Glutamatergic neuron (in vitro differentiated cells): ENCODE results near the gene ZBTB26. TPM values are rescaled to one million over a fixed set of nuclear protein-coding genes. Genes with fewer than 3 reads are reported as not detected.

Source experiments
- DNase-seq: peaks from one replicate; pipeline ENCODE4 v3.0.0; 2022
- H3K27ac Mint-ChIP-seq: one replicate; pipeline ENCODE4 v1.8.0; 2020; ENCODE audit warnings: mild to moderate bottlenecking, mixed read lengths, inconsistent platforms; ENCODE audit not compliant: unreplicated experiment
- H3K27me3 Mint-ChIP-seq: one replicate; pipeline ENCODE4 v1.8.0; 2020; ENCODE audit warnings: mild to moderate bottlenecking, moderate library complexity, mixed read lengths, inconsistent platforms; ENCODE audit not compliant: unreplicated experiment
- H3K36me3 Mint-ChIP-seq: one replicate; pipeline ENCODE4 v1.8.0; 2020; ENCODE audit warnings: mild to moderate bottlenecking, mixed read lengths, inconsistent platforms; ENCODE audit not compliant: unreplicated experiment
- H3K4me1 Mint-ChIP-seq: one replicate; pipeline ENCODE4 v1.8.0; 2020; ENCODE audit warnings: mild to moderate bottlenecking, low read depth, mixed read lengths, inconsistent platforms; ENCODE audit not compliant: unreplicated experiment
- H3K4me3 Mint-ChIP-seq: one replicate; pipeline ENCODE4 v1.8.0; 2020; ENCODE audit warnings: mild to moderate bottlenecking, mixed read lengths, inconsistent platforms; ENCODE audit not compliant: unreplicated experiment
- H3K9me3 Mint-ChIP-seq: one replicate; pipeline ENCODE4 v1.8.0; 2020; ENCODE audit warnings: mild to moderate bottlenecking, moderate library complexity, mixed read lengths, inconsistent platforms; ENCODE audit not compliant: unreplicated experiment
- long read RNA-seq: library from polyadenylated mRNA; unstranded; transcript quantifications from one replicate; pipeline ENCODE4 v2.0.0, GENCODE V29; 2020; ENCODE audit not compliant: unreplicated experiment
- total RNA-seq: library from RNA; stranded (reverse); fragmentation: NEBNext Ultra II Directional; extraction: Animal tissue kit (Norgen Biotek cat#: 25700); gene quantifications from one replicate; pipeline ENCODE4 v1.2.1, GENCODE V29; 2021; ENCODE audit not compliant: unreplicated experiment
- TF ChIP-seq, protein P1 (sequence below): fragments of 200-600 bp; sonication (generic); IDR thresholded peaks from one replicate; pipeline ENCODE4 v1.5.0; 2021; ENCODE audit not compliant: partially characterized antibody, unreplicated experiment

ZBTB26 gene, protein sequence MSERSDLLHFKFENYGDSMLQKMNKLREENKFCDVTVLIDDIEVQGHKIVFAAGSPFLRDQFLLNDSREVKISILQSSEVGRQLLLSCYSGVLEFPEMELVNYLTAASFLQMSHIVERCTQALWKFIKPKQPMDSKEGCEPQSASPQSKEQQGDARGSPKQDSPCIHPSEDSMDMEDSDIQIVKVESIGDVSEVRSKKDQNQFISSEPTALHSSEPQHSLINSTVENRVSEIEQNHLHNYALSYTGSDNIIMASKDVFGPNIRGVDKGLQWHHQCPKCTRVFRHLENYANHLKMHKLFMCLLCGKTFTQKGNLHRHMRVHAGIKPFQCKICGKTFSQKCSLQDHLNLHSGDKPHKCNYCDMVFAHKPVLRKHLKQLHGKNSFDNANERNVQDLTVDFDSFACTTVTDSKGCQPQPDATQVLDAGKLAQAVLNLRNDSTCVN
- 10.2 TPM for total RNA-seq
- long read RNA-seq, full-length matches to known transcripts = 1 of 1 reads
- long read RNA-seq, partial matches to known transcripts = 0 of 1 reads
- long read RNA-seq, other reads (novel, unspliced or antisense) = 0 of 1 reads

DNA sequence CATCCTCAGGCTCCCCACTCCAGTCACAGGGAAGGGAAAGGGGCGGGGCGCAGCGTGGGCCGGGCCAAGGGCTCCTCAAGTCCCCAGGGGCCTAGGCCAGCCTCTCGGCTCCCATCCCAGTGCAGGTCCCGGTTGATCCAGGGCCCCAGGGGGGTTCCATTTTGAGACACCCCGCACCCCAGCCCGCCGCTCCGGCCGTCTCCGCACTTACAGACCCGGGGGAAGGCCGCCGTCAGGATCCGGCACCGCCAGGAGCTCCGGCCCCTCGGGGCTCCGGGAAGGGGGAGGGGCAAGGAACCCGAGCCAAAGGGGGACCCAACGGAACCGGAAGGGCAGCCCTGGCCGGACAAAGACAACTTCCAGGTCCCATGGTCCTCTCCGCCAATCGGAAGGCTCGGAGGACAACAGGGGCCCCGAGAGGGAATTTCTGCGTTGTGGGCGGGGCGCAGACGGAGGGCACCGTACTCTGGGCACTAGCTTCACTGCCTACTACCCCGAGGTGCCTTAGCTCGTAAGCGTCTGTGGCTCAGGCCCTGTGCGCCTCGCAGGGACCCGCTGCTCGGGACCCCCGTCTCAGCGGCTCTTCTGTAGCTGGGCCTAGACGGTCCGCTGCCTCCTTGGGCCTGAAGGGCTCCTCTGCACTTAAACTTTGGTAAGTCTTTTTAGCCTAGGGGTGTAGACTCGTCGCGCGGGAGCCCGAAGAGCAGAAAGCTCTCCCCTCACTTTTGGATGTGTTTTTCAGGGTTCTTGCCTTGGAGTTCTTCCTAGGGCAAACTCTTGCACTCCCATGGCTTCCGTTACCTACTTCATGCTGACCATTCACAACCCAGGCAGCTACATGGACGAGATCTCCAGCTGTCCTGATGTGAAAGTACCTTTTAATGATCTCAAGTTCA lies at the start of gene ZBTB26:
Gene ZBTB26, minus strand, starts transcription at position 287 of the 896 bp plus-strand sequence. CDS start 11,578 bp downstream, outside the sequence.
- DNase-seq = peak; percentile 94
- H3K4me1 Mint-ChIP-seq = peaks cover 3% of the 10 kb centered on the region
- H3K36me3 Mint-ChIP-seq = no peaks in the 10 kb centered on the region
- H3K27me3 Mint-ChIP-seq = peaks cover 1% of the 10 kb centered on the region
- H3K9me3 Mint-ChIP-seq = no peaks in the 10 kb centered on the region
- H3K27ac Mint-ChIP-seq = peak within 1 kb of the TSS; percentile 85
- TF ChIP-seq, protein P1, sequence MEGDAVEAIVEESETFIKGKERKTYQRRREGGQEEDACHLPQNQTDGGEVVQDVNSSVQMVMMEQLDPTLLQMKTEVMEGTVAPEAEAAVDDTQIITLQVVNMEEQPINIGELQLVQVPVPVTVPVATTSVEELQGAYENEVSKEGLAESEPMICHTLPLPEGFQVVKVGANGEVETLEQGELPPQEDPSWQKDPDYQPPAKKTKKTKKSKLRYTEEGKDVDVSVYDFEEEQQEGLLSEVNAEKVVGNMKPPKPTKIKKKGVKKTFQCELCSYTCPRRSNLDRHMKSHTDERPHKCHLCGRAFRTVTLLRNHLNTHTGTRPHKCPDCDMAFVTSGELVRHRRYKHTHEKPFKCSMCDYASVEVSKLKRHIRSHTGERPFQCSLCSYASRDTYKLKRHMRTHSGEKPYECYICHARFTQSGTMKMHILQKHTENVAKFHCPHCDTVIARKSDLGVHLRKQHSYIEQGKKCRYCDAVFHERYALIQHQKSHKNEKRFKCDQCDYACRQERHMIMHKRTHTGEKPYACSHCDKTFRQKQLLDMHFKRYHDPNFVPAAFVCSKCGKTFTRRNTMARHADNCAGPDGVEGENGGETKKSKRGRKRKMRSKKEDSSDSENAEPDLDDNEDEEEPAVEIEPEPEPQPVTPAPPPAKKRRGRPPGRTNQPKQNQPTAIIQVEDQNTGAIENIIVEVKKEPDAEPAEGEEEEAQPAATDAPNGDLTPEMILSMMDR = no peak
- H3K4me3 Mint-ChIP-seq = peak within 1 kb of the TSS; percentile 99

DNA sequence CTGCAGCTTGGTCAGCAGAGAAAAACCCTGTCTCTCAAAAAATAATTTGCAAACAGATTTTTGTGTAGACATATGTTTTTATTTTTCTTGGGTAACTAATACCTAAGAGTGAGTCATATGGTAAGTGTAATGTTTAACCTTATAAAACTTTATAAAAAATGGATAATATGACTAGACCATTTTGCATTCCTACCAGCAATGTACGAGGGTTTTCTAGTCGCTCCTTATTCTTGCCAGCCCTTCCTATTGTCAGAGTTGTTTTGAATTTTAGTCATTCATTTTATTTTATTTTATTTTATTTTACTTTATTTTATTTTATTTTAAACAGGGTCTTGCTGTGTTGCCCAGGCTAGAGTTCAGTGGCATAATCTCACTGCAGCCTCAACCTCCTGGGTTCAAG lies 47.3 kb upstream of the ZBTB26 start:
- Mint-ChIP-seq H3K4me1 (no peaks in the 10 kb centered on the region), H3K36me3 (no peaks in the 10 kb centered on the region), H3K4me3 (no peak overlapping the region), H3K27me3 (no peaks in the 10 kb centered on the region), H3K9me3 (no peaks in the 10 kb centered on the region), H3K27ac (no peak overlapping the region)
- TF ChIP-seq, protein P1 = no peak
- DNase-seq = no peak

DNA sequence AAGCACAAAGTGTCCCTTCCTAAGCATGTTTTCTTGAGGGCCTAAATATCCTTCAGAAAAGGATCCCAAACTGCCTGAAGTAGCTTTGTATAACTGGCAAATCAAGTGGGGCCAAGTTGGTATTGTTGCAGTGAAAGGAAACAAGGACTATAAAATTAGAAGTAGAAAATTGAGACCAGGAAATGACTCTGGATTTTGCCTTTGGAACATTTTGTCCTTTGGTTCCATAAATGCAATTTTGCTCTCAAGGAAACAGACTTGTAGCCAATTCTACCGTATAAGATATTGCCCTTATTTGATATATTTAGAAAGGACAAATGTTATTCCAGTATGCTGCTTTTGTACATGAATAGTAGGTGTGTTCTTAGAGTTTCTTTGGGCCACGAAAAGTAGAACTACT lies 43.9 kb upstream of the ZBTB26 start:
- H3K27ac Mint-ChIP-seq = no peak overlapping the region
- no peak for DNase-seq
- TF ChIP-seq, protein P1 = no peak

DNA sequence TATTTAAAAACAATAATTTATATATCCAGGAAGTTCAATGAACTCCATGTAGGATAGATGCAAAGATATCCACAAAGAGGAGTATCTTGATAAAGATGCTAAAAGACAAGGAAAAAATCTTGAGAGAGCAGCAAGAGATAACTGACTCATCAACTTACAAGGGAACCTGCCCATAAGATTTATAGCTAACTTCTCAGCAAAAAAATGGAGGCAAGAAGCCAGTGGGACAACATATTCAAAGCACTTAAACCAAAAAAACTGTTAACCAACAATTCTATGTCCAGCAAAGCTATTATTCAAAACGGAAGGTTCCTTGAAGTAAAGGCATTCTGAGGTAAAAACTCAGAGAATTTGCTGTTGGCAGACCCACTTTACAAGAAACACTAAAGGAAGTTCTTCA lies 29.8 kb upstream of the ZBTB26 start:
- Mint-ChIP-seq H3K4me3 (no peak overlapping the region), H3K9me3 (no peaks in the 10 kb centered on the region), H3K4me1 (no peaks in the 10 kb centered on the region), H3K27me3 (no peaks in the 10 kb centered on the region), H3K36me3 (peaks cover 5% of the 10 kb centered on the region), H3K27ac (no peak overlapping the region)
- TF ChIP-seq, protein P1 = no peak
- DNase-seq = no peak

More for the DNA sequence above, 43.9 kb upstream of the ZBTB26 start:
- Mint-ChIP-seq H3K9me3 (no peaks in the 10 kb centered on the region), H3K4me1 (no peaks in the 10 kb centered on the region), H3K4me3 (no peak overlapping the region), H3K36me3 (peaks cover 4% of the 10 kb centered on the region), H3K27me3 (no peaks in the 10 kb centered on the region)
